ENCODE measurements around the gene POLD1. TPM values are rescaled to one million over a fixed set of nuclear protein-coding genes. Genes with fewer than 3 reads are reported as not detected.
A peak's percentile ranks its signal among the peaks of the same experiment; 100 is the strongest.

The POLD1 gene
- total and polyA plus RNA-seq, 8 donors = 11.4 to 98.0 (median 32.3) TPM

DNA sequence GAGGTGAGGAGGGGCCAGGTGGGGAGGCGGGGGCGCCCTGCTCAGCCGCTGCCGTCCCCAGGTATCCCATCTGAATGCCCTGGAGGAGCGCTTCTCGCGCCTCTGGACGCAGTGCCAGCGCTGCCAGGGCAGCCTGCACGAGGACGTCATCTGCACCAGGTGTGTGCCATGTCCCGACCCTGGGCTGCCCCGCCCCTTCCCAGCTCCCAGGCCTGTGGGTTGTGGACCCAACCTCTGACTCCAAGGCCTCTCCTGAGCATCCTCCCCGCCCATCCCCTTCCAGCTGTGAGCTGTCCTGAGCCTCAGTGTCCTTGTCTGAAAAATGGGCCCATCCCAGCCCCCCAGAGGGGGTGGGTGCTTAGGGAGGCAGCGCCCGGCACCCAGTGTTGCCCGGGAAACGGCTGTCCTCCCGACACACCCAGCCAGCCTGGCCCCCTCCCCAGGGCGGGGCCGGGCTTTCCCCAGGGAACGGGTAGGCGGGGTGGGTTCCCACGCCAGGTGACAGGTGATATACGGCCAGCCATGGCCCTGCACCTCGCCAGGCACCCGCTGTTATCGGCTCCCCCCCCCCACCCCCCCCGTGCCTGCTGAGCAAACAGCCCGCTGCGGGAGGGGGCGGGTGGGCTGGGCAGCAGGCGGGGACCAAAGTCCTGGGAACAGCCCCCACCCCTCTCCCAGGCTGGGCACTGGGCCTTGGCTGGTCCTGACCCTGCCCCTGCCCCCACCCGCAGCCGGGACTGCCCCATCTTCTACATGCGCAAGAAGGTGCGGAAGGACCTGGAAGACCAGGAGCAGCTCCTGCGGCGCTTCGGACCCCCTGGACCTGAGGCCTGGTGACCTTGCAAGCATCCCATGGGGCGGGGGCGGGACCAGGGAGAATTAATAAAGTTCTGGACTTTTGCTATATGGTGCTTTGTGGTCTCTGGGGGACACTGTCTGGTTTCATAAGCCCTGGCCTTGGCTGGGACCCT lies 33.2 kb downstream of the POLD1 start:
- peak overlapping the region in 1 of 4 donors; percentile 13 for H3K4me3 ChIP-seq
- no peak overlapping the region for H3K27ac ChIP-seq
- H3K9me3 ChIP-seq = no peaks in the 10 kb centered on the region
- H3K36me3 ChIP-seq = peaks cover 0 to 6% (median 0%) of the 10 kb centered on the region in 4 donors
- DNase-seq = peak; percentile 56 to 58
- intact Hi-C loops (cut with DNase I; ENCODE audit: low total_unique reads) = no loop called here
- H3K27me3 ChIP-seq = peaks cover 0 to 63% (median 30%) of the 10 kb centered on the region in 3 donors
- no peak for TF ChIP-seq CTCF (IDR thresholded peaks at IDR 0.05)
- TF ChIP-seq POLR2AphosphoS5 (IDR thresholded peaks at IDR 0.05) = no peak
- no peak for TF ChIP-seq EP300 (IDR thresholded peaks at IDR 0.05)
- TF ChIP-seq POLR2A (IDR thresholded peaks at IDR 0.05) = no peak
- 24 to 56% (median 44%) methylated on average over 11 to 40 of the region's 42 CpGs for WGBS, 5 donors
- H3K4me1 ChIP-seq = peaks cover 0 to 37% (median 26%) of the 10 kb centered on the region in 4 donors

DNA sequence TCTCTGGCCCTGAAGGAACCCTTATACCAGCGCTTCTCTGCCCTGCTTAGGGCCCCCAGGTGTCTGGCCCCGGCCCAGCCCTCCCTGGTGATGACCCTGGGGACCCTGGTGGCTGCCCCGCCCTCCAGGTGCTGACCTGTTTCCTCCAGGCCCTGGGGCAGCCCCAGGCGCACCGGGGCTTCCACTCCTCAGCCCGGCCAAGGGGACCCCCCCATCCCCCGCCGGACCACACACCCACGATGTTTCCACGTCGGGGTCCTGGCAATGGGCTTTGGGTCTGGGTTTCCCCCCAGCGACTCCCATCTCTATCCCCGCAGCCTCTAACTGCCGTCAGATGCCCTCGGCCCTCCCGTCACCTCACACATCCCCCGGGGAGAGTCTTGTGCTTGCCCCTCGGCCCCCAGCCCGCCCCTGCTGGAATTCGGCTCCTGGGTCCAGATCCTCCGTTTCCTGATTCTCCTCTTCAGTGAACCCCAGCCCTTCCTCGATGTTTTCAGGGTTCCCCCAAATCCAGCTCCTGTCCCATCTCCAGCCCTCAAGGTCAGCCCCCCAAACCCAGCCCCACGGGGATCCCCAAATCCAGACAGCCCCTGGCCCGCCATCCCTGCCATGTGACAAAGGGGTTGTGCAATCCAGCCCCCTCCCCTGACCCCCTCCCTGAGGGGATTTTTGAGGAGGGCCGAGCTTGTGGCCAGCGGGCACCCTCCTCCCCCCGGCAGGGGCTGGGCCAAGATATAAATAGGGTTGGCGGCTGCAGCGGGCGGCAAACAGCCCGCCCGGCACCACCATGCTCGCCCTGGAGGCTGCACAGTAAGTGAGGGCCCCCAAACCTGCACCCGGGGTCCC lies 34.3 kb downstream of the POLD1 start, which contains the start of gene SPIB:
SPIB (plus strand) TSS at position 763 of the 846 bp plus-strand sequence; CDS start at position 788, 25 bp downstream.
- WGBS, 5 donors = 16 to 29% (median 19%) methylated on average over 27 to 34 of the region's 34 CpGs
- H3K27me3 ChIP-seq = peaks cover 0 to 73% (median 30%) of the 10 kb centered on the region in 3 donors
- intact Hi-C loops (cut with DNase I; ENCODE audit: low total_unique reads) = no loop called here

DNA sequence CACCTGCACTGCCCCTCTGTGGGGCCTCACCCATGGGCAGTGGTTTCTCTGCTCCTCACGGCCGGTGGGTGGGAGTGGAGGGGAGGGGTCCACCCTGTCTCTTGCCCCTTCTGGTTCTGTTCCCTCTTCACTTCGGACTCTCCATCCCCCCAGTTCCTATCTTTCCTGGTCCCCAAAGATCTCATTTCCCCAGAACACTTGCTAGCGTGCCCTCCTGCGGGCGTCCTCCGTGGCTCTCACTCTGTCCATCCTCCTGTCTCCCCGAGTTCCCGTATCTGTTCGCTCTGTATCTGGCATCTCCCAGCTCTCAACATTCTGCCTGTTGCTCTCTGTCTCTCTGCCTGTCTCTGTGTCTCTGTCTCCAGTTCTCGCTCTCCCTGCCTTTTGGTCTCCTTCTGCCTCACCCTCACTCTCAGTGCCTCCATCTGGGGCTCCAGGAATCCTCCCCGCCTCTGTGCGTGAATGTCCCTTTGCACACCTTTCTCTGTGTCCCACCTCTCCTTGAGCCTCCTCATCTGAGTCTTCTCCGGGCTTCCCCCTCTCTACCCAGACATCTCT lies 35.0 kb downstream of the POLD1 start:
- Histone ChIP-seq H3K36me3 (no peaks in the 10 kb centered on the region), H3K4me3 (peak overlapping the region in 1 of 4 donors; percentile 6), H3K9me3 (no peaks in the 10 kb centered on the region), H3K27ac (no peak overlapping the region), H3K27me3 (peaks cover 0 to 78% (median 30%) of the 10 kb centered on the region in 3 donors), H3K4me1 (peaks cover 0 to 37% (median 26%) of the 10 kb centered on the region in 4 donors)
- TF ChIP-seq POLR2AphosphoS5 (IDR thresholded peaks at IDR 0.05) (no peak), EP300 (IDR thresholded peaks at IDR 0.05) (no peak), POLR2A (IDR thresholded peaks at IDR 0.05) (no peak), CTCF (IDR thresholded peaks at IDR 0.05) (no peak)
- intact Hi-C loops (cut with DNase I; ENCODE audit: low total_unique reads) = no loop called here
- 9 to 14% (median 13%) methylated on average over 13 to 14 of the region's 14 CpGs for WGBS, 5 donors
- DNase-seq = no peak

More for the DNA sequence above, 34.3 kb downstream of the POLD1 start, which contains the start of gene SPIB:
- no peak within 1 kb of the TSS for H3K27ac ChIP-seq
- peak in 1 of 2 donors; percentile 51 for DNase-seq
- H3K4me1 ChIP-seq = peaks cover 0 to 37% (median 26%) of the 10 kb centered on the region in 4 donors
- TF ChIP-seq POLR2AphosphoS5 (IDR thresholded peaks at IDR 0.05) (no peak), POLR2A (IDR thresholded peaks at IDR 0.05) (no peak), EP300 (IDR thresholded peaks at IDR 0.05) (no peak), CTCF (IDR thresholded peaks at IDR 0.05) (no peak)
- H3K9me3 ChIP-seq = no peaks in the 10 kb centered on the region
- no peaks in the 10 kb centered on the region for H3K36me3 ChIP-seq
- H3K4me3 ChIP-seq = peak within 1 kb of the TSS in 1 of 4 donors; percentile 13

Measured in stomach (tissue), 9 donors.